Activated CD4-positive, alpha-beta memory T cell treated with anti-CD3 and anti-CD28 coated beads for 36 hours (primary cell): Measurements from ENCODE around the gene DUSP7. TPM values are rescaled to one million over a fixed set of nuclear protein-coding genes. Genes with fewer than 3 reads are reported as not detected.
"Not testable (repeated sequence)": the region's sequence is repeated elsewhere in the genome, so short reads cannot be mapped to it uniquely, and the experiment has no call there.

Source experiments
- CTCF ChIA-PET: fragments of 350-600 bp; sonication (Branson Sonifier 250); formaldehyde crosslinking; loops from one replicate; lab custom pipeline; 2021; ENCODE audit warnings: antibody characterized with exemption, inconsistent platforms; lab: Charles Lee
- POLR2A ChIA-PET: fragments of 350-600 bp; sonication (Branson Sonifier 250); formaldehyde crosslinking; loops from one replicate; lab custom pipeline; 2021; ENCODE audit warnings: antibody characterized with exemption; lab: Charles Lee
- DNase-seq: peaks from one replicate; pipeline ENCODE4 v3.0.0-alpha.2; 2020
- H3K27ac Mint-ChIP-seq: one replicate; pipeline ENCODE4 v1.8.0; 2021; ENCODE audit warnings: mixed read lengths
- H3K27me3 Mint-ChIP-seq: one replicate; pipeline ENCODE4 v1.8.0; 2021; ENCODE audit warnings: mixed read lengths
- H3K36me3 Mint-ChIP-seq: one replicate; pipeline ENCODE4 v1.8.0; 2021; ENCODE audit warnings: mixed read lengths
- H3K4me1 Mint-ChIP-seq: one replicate; pipeline ENCODE4 v1.8.0; 2021; ENCODE audit warnings: low read depth, mixed read lengths
- H3K4me3 Mint-ChIP-seq: one replicate; pipeline ENCODE4 v1.8.0; 2021; ENCODE audit warnings: mild to moderate bottlenecking, mixed read lengths
- H3K9me3 Mint-ChIP-seq: one replicate; pipeline ENCODE4 v1.8.0; 2021; ENCODE audit warnings: mixed read lengths
- intact Hi-C: fragments of 100-400 bp; cut with micrococcal nuclease; formaldehyde crosslinking; loops from one replicate; pipeline ENCODE4 v1.15.1; 2023
- total RNA-seq, 2 experiments: library from RNA; stranded (reverse); gene quantifications; one replicate each; pipeline ENCODE4 v1.2.3, GENCODE V29; 2021

The DUSP7 gene
- total RNA-seq, 2 experiments from 2014 or later: 14.1 to 14.5 TPM

GRCh38 chr3:52040600-52040999 lies 15.8 kb downstream of the DUSP7 start:
- no peaks in the 10 kb centered on the region for H3K9me3 Mint-ChIP-seq
- CTCF ChIA-PET: interaction anchor here (1.0 to 2.2 kb wide), 3 partner anchors 39 to 104 kb away, joined by 3 to 8 read pairs (median 3); no protein-coding TSS in a partner anchor
- POLR2A ChIA-PET: no interaction called here
- H3K27ac Mint-ChIP-seq: no peak overlapping the region
- no peaks in the 10 kb centered on the region for H3K36me3 Mint-ChIP-seq
- H3K27me3 Mint-ChIP-seq: no peaks in the 10 kb centered on the region
- DNase-seq: no peak
- intact Hi-C loops: no loop called here
- no peak overlapping the region for H3K4me3 Mint-ChIP-seq
- peaks cover 6% of the 10 kb centered on the region for H3K4me1 Mint-ChIP-seq

DNA sequence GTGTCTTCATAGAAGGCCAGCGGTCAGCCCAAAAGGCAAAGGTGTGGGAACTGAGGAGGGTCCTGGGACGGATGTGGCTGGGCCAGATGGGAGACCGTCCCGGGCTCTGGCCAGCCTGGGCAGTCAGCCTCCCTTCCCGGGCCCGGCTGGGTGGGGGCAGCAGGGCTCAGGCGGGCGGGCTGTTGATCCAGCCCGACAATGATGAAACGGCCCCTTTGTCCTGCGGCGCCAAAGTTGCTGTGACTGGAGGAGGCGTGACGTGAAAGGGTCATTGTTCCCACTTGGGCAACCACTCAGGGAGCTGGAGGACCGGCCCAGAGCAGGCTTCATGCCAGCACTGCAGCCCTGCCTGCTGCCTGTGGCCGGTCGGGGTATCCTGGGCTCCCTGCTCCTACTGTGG lies 16.5 kb downstream of the DUSP7 start:
- no peaks in the 10 kb centered on the region for H3K27me3 Mint-ChIP-seq
- ChIA-PET CTCF (interaction anchor here (1.3 kb wide), 1 partner anchor 105 kb away, joined by 3 read pairs; no protein-coding TSS in a partner anchor), POLR2A (no interaction called here)
- peaks cover 6% of the 10 kb centered on the region for H3K4me1 Mint-ChIP-seq
- no peak for DNase-seq
- H3K9me3 Mint-ChIP-seq: no peaks in the 10 kb centered on the region
- no peak overlapping the region for H3K27ac Mint-ChIP-seq
- no peaks in the 10 kb centered on the region for H3K36me3 Mint-ChIP-seq
- no peak overlapping the region for H3K4me3 Mint-ChIP-seq
- intact Hi-C loops: no loop called here

DNA sequence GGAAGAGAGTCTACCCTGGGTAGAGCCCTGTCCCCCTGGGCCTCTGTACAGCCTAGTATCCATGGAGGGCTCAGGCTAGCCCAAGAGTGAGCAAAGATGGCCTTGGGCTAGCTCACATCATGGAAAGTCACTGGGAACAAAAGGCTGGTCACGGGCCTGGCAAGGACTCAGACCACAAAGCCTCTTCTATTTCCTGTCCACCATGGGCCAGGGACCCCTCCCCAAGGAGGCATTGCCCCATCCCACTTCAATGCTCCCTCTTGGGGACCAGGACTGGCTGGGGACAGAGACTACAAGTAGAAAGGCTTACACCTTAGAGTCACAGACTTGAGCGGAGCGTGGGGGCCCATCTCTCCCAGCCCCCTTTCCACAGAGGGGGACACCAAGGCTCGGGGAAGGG lies 16.9 kb downstream of the DUSP7 start:
- DNase-seq: no peak
- Mint-ChIP-seq H3K27ac (no peak overlapping the region), H3K36me3 (no peaks in the 10 kb centered on the region), H3K27me3 (no peaks in the 10 kb centered on the region), H3K4me1 (peaks cover 6% of the 10 kb centered on the region), H3K9me3 (no peaks in the 10 kb centered on the region), H3K4me3 (no peak overlapping the region)
- POLR2A ChIA-PET: no interaction called here
- intact Hi-C loops: no loop called here
- CTCF ChIA-PET: interaction anchor here (1.1 to 1.3 kb wide), 2 partner anchors 84 to 105 kb away, joined by 3 read pairs; no protein-coding TSS in a partner anchor

DNA sequence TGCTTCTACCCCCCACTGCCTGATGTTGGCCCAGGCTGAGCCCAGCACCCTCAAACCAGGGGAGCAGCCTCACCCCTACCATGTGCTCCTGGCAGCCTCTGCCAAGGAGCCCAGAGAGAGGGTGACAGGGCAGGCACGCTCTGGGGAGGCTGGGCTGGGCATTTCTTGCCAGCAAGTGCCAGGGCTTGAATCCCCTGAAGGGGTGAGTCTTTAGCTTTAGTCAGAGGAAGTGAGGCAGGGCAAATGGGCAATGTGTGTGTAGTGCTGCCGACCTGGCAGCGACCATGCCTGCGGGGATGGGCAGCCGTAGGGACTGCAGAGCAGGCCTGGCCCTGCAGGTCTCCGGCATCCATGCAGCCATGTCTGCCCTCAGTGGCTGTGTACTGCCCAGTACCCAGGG lies 18.1 kb downstream of the DUSP7 start:
- intact Hi-C loops: no loop called here
- no peaks in the 10 kb centered on the region for H3K36me3 Mint-ChIP-seq
- peaks cover 6% of the 10 kb centered on the region for H3K4me1 Mint-ChIP-seq
- no peak for DNase-seq
- ChIA-PET POLR2A (no interaction called here), CTCF (interaction anchor here (1.1 to 1.2 kb wide), 3 partner anchors 15 to 182 kb away, joined by 3 read pairs; no protein-coding TSS in a partner anchor)
- H3K27ac Mint-ChIP-seq: no peak overlapping the region
- H3K4me3 Mint-ChIP-seq: no peak overlapping the region
- no peaks in the 10 kb centered on the region for H3K9me3 Mint-ChIP-seq
- H3K27me3 Mint-ChIP-seq: no peaks in the 10 kb centered on the region

- no peaks in the 10 kb centered on the region for H3K9me3 Mint-ChIP-seq
- ChIA-PET POLR2A (no interaction called here), CTCF (interaction anchor here (1.1 to 1.2 kb wide), 2 partner anchors 16 to 183 kb away, joined by 3 read pairs; no protein-coding TSS in a partner anchor)
- intact Hi-C loops: no loop called here
- no peaks in the 10 kb centered on the region for H3K27me3 Mint-ChIP-seq
- no peak overlapping the region for H3K27ac Mint-ChIP-seq
- no peaks in the 10 kb centered on the region for H3K36me3 Mint-ChIP-seq
- DNase-seq: no peak
- no peak overlapping the region for H3K4me3 Mint-ChIP-seq
- H3K4me1 Mint-ChIP-seq: peaks cover 6% of the 10 kb centered on the region
These were observed 19.1 kb downstream of the DUSP7 start for GRCh38 chr3:52037291-52037690.

DNA sequence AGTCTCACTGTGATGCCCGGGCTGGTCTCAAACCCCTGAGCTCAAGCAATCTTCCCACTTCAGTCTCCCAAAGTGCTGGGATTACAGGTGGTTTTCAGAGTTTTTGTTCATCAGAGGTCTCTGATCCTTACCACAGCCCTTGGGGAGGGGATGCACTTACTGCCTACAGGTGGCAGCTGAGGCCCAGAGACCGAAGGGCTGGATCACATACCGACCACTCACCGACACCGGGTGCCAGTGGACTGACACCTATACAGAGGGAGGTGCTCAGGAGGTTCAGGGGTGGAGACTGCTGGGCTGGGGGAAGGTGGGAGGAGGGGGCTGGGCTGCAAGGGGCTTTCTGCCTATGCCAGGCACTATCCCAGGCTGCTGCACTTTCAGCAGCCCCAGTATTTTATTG lies 19.5 kb downstream of the DUSP7 start:
- Mint-ChIP-seq H3K4me1 (peaks cover 2% of the 10 kb centered on the region), H3K36me3 (no peaks in the 10 kb centered on the region), H3K27ac (no peak overlapping the region), H3K27me3 (no peaks in the 10 kb centered on the region), H3K4me3 (no peak overlapping the region), H3K9me3 (no peaks in the 10 kb centered on the region)
- POLR2A ChIA-PET: interaction anchor here (1.1 kb wide), 1 partner anchor 19 kb away, joined by 3 read pairs; the partner anchor contains the start of gene DUSP7
- CTCF ChIA-PET: interaction anchor here (1.6 kb wide), 1 partner anchor 16 kb away, joined by 6 read pairs; no protein-coding TSS in a partner anchor
- DNase-seq: no peak
- intact Hi-C loops: no loop called here

DNA sequence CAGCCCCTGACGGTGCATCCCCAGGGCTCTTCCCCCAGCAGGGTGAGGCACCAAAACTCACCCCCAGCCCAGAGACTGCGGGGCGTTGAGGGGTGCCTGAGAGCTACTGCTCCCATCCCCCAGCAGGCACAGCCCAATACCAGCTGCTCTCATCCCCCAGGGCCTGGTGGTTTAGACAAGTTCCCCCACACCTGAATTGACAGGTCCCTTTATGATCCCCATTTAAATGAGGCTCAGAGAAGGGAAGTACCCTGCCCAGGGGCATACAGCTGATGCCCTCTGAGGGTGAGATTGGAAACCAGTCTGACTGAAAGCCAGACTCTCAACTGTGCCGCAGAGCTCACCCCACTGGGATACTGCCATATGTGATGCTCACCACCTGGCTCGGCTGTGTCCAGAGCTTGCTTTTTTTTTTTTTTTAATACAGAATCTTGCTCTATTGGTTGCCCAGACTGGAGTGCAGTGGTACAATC lies 20.1 kb downstream of the DUSP7 start:
- Mint-ChIP-seq H3K36me3 (no peaks in the 10 kb centered on the region), H3K27me3 (no peaks in the 10 kb centered on the region), H3K9me3 (no peaks in the 10 kb centered on the region), H3K4me1 (no peaks in the 10 kb centered on the region), H3K27ac (no peak overlapping the region), H3K4me3 (no peak overlapping the region)
- intact Hi-C loops: no loop called here
- no peak for DNase-seq
- CTCF ChIA-PET: interaction anchor here (0.6 to 1.6 kb wide), 2 partner anchors 16 to 35 kb away, joined by 3 to 6 read pairs; no protein-coding TSS in a partner anchor
- POLR2A ChIA-PET: interaction anchor here (1.1 kb wide), 1 partner anchor 20 kb away, joined by 3 read pairs; the partner anchor contains the start of gene DUSP7

DNA sequence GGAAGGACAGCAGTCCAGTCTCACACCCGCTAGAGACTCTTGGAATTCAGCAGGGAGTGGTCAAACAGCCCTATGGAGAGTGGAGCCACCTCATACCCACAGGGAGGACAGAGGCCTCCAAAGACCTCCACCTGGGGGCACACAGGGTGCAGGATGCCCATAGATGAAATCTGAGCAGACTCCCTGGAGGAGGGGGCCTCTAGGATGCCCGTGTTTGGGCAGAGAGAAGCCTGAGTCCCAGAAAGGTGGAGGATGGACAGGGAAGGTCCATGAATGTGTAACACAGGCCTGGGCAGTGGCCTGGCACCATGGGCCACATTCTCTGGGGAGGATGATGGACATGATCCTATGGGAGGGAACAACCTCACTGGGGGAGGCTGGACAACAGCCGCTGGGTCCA lies 21.7 kb downstream of the DUSP7 start:
- Mint-ChIP-seq H3K4me1 (no peaks in the 10 kb centered on the region), H3K4me3 (no peak overlapping the region), H3K27ac (no peak overlapping the region), H3K9me3 (no peaks in the 10 kb centered on the region), H3K27me3 (no peaks in the 10 kb centered on the region), H3K36me3 (no peaks in the 10 kb centered on the region)
- CTCF ChIA-PET: no interaction called here
- POLR2A ChIA-PET: no interaction called here
- intact Hi-C loops: no loop called here
- no peak for DNase-seq

GRCh38 chr3:52034212-52034611 lies 22.2 kb downstream of the DUSP7 start:
- Mint-ChIP-seq H3K4me1 (no peaks in the 10 kb centered on the region), H3K27ac (no peak overlapping the region), H3K4me3 (no peak overlapping the region), H3K36me3 (no peaks in the 10 kb centered on the region), H3K9me3 (no peaks in the 10 kb centered on the region), H3K27me3 (no peaks in the 10 kb centered on the region)
- ChIA-PET POLR2A (no interaction called here), CTCF (no interaction called here)
- intact Hi-C loops: no loop called here
- no peak for DNase-seq

GRCh38 chr3:52033748-52034147 lies 22.6 kb downstream of the DUSP7 start:
- POLR2A ChIA-PET, intact Hi-C loops, H3K9me3 Mint-ChIP-seq, H3K4me1 Mint-ChIP-seq, H3K27me3 Mint-ChIP-seq, H3K4me3 Mint-ChIP-seq, DNase-seq, H3K27ac Mint-ChIP-seq, H3K36me3 Mint-ChIP-seq: not testable (repeated sequence)
- CTCF ChIA-PET: interaction anchor here (1.2 kb wide), 1 partner anchor 20 kb away, joined by 3 read pairs; no protein-coding TSS in a partner anchor

- Mint-ChIP-seq H3K27me3 (no peaks in the 10 kb centered on the region), H3K4me3 (no peak overlapping the region), H3K27ac (no peak overlapping the region), H3K9me3 (no peaks in the 10 kb centered on the region), H3K4me1 (no peaks in the 10 kb centered on the region), H3K36me3 (no peaks in the 10 kb centered on the region)
- ChIA-PET CTCF (interaction anchor here (1.2 kb wide), 1 partner anchor 21 kb away, joined by 3 read pairs; no protein-coding TSS in a partner anchor), POLR2A (no interaction called here)
- intact Hi-C loops: no loop called here
- DNase-seq: no peak
These were observed 23.5 kb downstream of the DUSP7 start for GRCh38 chr3:52032702-52033408.

DNA sequence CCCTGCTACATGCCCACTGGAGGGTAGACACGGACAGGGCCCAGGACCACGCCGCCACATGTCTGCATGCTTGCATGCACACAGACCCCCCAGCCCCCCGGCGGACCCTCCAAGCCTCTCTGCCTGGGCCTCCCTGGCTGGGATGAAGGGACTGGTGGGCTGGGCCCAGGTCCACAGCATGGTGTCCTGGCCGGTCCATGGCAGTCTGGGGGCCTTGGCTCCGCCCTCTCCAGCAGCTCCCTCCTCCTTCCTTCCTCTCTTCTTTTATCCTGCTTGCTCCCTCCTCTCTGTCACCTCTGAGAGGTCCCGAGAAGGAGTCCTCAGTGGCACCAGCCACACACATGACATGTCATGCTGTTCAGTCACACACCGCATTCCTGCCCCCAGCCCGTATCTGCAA lies 24.5 kb downstream of the DUSP7 start:
- Mint-ChIP-seq H3K4me1 (no peaks in the 10 kb centered on the region), H3K9me3 (no peaks in the 10 kb centered on the region), H3K36me3 (no peaks in the 10 kb centered on the region), H3K27me3 (no peaks in the 10 kb centered on the region), H3K4me3 (no peak overlapping the region), H3K27ac (no peak overlapping the region)
- ChIA-PET POLR2A (no interaction called here), CTCF (no interaction called here)
- DNase-seq: no peak
- intact Hi-C loops: no loop called here
